ENCODE measurements around the gene PRDM8. TPM values are rescaled to one million over a fixed set of nuclear protein-coding genes. Genes with fewer than 3 reads are reported as not detected.

The PRDM8 gene
- total RNA-seq, 1 experiment from 2014 or later, result 5.3 TPM

DNA sequence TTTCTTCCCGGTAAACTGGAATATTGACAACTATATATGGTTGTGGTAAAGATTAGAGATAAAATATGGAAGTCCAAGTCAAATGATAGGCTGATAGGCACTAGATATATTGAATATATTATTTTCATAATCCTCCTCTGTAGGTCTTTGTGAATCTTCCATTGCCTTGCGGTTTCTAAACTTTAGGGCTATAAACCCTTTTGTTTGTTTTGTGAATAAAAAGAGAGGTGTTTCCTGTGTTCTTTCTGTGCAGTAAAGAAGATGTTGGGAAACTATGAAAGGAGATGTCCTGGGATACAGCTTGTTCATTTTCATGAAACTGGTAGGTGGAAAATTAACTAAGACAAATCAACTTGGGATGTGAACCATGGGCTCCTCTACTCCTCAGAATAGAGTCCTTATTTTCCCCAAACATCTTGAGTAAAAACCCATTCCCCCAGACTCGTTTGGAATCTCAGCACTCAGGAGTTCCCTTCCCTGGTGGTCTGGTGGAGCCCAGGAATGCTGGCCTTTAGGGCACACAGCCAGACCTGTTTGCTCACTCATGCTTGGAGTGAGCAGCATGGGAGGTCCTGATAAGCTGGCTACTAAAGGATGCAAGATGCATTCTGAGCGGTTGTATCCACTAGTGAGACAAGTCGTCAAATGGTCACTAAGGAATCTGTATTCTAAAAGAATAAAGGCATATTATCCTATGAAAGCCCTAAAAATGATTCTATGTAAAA is 22.2 kb downstream of the PRDM8 start:
- ATAC-seq, result no peak
- H3K4me3 ChIP-seq (ENCODE audit: low read depth in 2 of 2, low read length in 2 of 2), result no peak overlapping the region
- ChIA-PET CTCF (interaction anchor here (0.9 to 1.3 kb wide), 3 partner anchors 103 to 1193 kb away, joined by 3 to 6 read pairs (median 4); no protein-coding TSS in a partner anchor), POLR2A (interaction anchor here (0.8 kb wide), 1 partner anchor 25 kb away, joined by 3 read pairs; no protein-coding TSS in a partner anchor)
- H3K27ac ChIP-seq (ENCODE audit: low read length), result no peak overlapping the region
- no peaks in the 10 kb centered on the region for H3K36me3 ChIP-seq (ENCODE audit: control insufficient read depth, insufficient read depth, low read length)
- BruUV-seq (replicated peaks), result no TSS peak
- no peaks in the 10 kb centered on the region for H3K4me1 ChIP-seq (ENCODE audit: control insufficient read depth, insufficient read depth, low read length)
- TF ChIP-seq TCF7L2 (IDR thresholded peaks at IDR 0.05; ENCODE audit: low read depth, low read length), result no peak
- TF ChIP-seq SIN3A (IDR thresholded peaks at IDR 0.05; ENCODE audit: borderline replicate concordance, insufficient read depth, low read depth, low read length), result no peak
- TF ChIP-seq POLR2AphosphoS5 (IDR thresholded peaks at IDR 0.05; ENCODE audit: low read depth, low read length), result no peak
- in situ Hi-C loops (cut with HindIII; ENCODE audit: low pct_unique_long_range_greater_than_20kb, low sequenced_read_pairs), result no loop called here
- intact Hi-C loops (cut with micrococcal nuclease; ENCODE audit: unreplicated experiment), result loop anchor here (5.0 to 10.0 kb wide), 4 partner anchors 103 to 1267 kb away; partner anchors contain the start of gene CFAP299
- no peaks in the 10 kb centered on the region for H3K27me3 ChIP-seq (ENCODE audit: control insufficient read depth, insufficient read depth, low read length)
- H3K9me3 ChIP-seq (ENCODE audit: control insufficient read depth, insufficient read depth, low read depth, low read length), result no peaks in the 10 kb centered on the region
- DNase-seq (ENCODE audit: low read depth, low spot score), result no peak

DNA sequence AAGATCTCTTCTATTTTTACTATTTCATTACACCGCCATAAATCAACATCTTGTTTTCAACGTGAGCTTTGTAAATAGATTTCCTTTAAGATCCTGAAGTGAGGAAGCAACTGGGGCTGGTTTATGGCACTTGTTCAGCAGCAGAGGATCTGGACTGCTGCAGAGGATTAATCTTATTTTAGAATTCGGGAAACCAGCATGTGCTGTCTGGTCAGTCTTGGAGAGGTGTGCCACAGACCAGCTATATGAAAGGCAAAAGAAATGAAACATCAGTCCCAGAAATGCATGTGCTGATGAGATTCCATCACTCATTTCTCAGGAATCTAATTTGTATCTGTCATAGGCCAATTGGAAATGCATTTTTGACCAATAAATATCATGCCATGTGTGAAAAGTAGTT is 23.4 kb downstream of the PRDM8 start:
- Histone ChIP-seq H3K27me3 (ENCODE audit: control insufficient read depth, insufficient read depth, low read length) (no peaks in the 10 kb centered on the region), H3K36me3 (ENCODE audit: control insufficient read depth, insufficient read depth, low read length) (no peaks in the 10 kb centered on the region), H3K4me1 (ENCODE audit: control insufficient read depth, insufficient read depth, low read length) (no peaks in the 10 kb centered on the region), H3K9me3 (ENCODE audit: control insufficient read depth, insufficient read depth, low read depth, low read length) (no peaks in the 10 kb centered on the region), H3K27ac (ENCODE audit: low read length) (no peak overlapping the region), H3K4me3 (ENCODE audit: low read depth in 2 of 2, low read length in 2 of 2) (no peak overlapping the region)
- in situ Hi-C loops (cut with HindIII; ENCODE audit: low pct_unique_long_range_greater_than_20kb, low sequenced_read_pairs) (no loop called here), intact Hi-C loops (cut with micrococcal nuclease; ENCODE audit: unreplicated experiment) (loop anchor here (5.0 kb wide), 2 partner anchors 102 to 117 kb away; partner anchors contain the start of gene CFAP299)
- no TSS peak for BruUV-seq (replicated peaks)
- ChIA-PET CTCF (interaction anchor here (0.6 to 1.3 kb wide), 4 partner anchors 8 to 1192 kb away, joined by 3 to 6 read pairs (median 4); no protein-coding TSS in a partner anchor), POLR2A (no interaction called here)
- no peak for ATAC-seq
- TF ChIP-seq, protein P1, sequence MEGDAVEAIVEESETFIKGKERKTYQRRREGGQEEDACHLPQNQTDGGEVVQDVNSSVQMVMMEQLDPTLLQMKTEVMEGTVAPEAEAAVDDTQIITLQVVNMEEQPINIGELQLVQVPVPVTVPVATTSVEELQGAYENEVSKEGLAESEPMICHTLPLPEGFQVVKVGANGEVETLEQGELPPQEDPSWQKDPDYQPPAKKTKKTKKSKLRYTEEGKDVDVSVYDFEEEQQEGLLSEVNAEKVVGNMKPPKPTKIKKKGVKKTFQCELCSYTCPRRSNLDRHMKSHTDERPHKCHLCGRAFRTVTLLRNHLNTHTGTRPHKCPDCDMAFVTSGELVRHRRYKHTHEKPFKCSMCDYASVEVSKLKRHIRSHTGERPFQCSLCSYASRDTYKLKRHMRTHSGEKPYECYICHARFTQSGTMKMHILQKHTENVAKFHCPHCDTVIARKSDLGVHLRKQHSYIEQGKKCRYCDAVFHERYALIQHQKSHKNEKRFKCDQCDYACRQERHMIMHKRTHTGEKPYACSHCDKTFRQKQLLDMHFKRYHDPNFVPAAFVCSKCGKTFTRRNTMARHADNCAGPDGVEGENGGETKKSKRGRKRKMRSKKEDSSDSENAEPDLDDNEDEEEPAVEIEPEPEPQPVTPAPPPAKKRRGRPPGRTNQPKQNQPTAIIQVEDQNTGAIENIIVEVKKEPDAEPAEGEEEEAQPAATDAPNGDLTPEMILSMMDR (IDR thresholded peaks at IDR 0.05), result no peak
- TF ChIP-seq TCF7L2 (IDR thresholded peaks at IDR 0.05; ENCODE audit: low read depth, low read length) (no peak), SIN3A (IDR thresholded peaks at IDR 0.05; ENCODE audit: borderline replicate concordance, insufficient read depth, low read depth, low read length) (no peak), POLR2AphosphoS5 (IDR thresholded peaks at IDR 0.05; ENCODE audit: low read depth, low read length) (no peak)
- TF ChIP-seq, protein P2, sequence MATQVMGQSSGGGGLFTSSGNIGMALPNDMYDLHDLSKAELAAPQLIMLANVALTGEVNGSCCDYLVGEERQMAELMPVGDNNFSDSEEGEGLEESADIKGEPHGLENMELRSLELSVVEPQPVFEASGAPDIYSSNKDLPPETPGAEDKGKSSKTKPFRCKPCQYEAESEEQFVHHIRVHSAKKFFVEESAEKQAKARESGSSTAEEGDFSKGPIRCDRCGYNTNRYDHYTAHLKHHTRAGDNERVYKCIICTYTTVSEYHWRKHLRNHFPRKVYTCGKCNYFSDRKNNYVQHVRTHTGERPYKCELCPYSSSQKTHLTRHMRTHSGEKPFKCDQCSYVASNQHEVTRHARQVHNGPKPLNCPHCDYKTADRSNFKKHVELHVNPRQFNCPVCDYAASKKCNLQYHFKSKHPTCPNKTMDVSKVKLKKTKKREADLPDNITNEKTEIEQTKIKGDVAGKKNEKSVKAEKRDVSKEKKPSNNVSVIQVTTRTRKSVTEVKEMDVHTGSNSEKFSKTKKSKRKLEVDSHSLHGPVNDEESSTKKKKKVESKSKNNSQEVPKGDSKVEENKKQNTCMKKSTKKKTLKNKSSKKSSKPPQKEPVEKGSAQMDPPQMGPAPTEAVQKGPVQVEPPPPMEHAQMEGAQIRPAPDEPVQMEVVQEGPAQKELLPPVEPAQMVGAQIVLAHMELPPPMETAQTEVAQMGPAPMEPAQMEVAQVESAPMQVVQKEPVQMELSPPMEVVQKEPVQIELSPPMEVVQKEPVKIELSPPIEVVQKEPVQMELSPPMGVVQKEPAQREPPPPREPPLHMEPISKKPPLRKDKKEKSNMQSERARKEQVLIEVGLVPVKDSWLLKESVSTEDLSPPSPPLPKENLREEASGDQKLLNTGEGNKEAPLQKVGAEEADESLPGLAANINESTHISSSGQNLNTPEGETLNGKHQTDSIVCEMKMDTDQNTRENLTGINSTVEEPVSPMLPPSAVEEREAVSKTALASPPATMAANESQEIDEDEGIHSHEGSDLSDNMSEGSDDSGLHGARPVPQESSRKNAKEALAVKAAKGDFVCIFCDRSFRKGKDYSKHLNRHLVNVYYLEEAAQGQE (IDR thresholded peaks at IDR 0.05; ENCODE audit: insufficient read depth in 1 of 2, low read depth in 2 of 2, low read length in 1 of 2), result no peak
- no peak for DNase-seq (ENCODE audit: low read depth, low spot score)
